ENCODE data around the gene FOXJ3.

Gene FOXJ3

GRCh38 chr1:42195841-42196240 lies 139.2 kb downstream of the FOXJ3 start:
- in situ Hi-C loops (cut with MboI; ENCODE audit: low sequenced_read_pairs), result no loop called here

- in situ Hi-C loops (cut with MboI; ENCODE audit: low sequenced_read_pairs), result no loop called here
Observed at GRCh38 chr1:42192106-42192505, 142.9 kb downstream of the FOXJ3 start.

GRCh38 chr1:42191319-42191718 lies 143.7 kb downstream of the FOXJ3 start:
- in situ Hi-C loops (cut with MboI; ENCODE audit: low sequenced_read_pairs), result no loop called here

- in situ Hi-C loops (cut with MboI; ENCODE audit: low sequenced_read_pairs), result no loop called here
Observed at GRCh38 chr1:42189931-42190853, 144.8 kb downstream of the FOXJ3 start.

GRCh38 chr1:42186152-42186551 lies 148.9 kb downstream of the FOXJ3 start:
- in situ Hi-C loops (cut with MboI; ENCODE audit: low sequenced_read_pairs), result no loop called here

GRCh38 chr1:42184616-42185015 lies 150.4 kb downstream of the FOXJ3 start:
- in situ Hi-C loops (cut with MboI; ENCODE audit: low sequenced_read_pairs), result no loop called here

GRCh38 chr1:42183957-42184268 lies 151.1 kb downstream of the FOXJ3 start:
- in situ Hi-C loops (cut with MboI; ENCODE audit: low sequenced_read_pairs), result no loop called here

- in situ Hi-C loops (cut with MboI; ENCODE audit: low sequenced_read_pairs), result no loop called here
Observed at GRCh38 chr1:42183210-42183956, 151.7 kb downstream of the FOXJ3 start.

GRCh38 chr1:42181687-42182086 lies 153.3 kb downstream of the FOXJ3 start:
- in situ Hi-C loops (cut with MboI; ENCODE audit: low sequenced_read_pairs), result no loop called here

GRCh38 chr1:42179900-42180329 lies 155.1 kb downstream of the FOXJ3 start:
- in situ Hi-C loops (cut with MboI; ENCODE audit: low sequenced_read_pairs), result no loop called here

GRCh38 chr1:42179275-42179674 lies 155.8 kb downstream of the FOXJ3 start:
- in situ Hi-C loops (cut with MboI; ENCODE audit: low sequenced_read_pairs), result no loop called here

- in situ Hi-C loops (cut with MboI; ENCODE audit: low sequenced_read_pairs), result no loop called here
Observed at GRCh38 chr1:42178249-42178648, 156.8 kb downstream of the FOXJ3 start.

GRCh38 chr1:42177541-42177981 lies 157.5 kb downstream of the FOXJ3 start:
- in situ Hi-C loops (cut with MboI; ENCODE audit: low sequenced_read_pairs), result no loop called here

GRCh38 chr1:42176902-42177519 lies 158.0 kb downstream of the FOXJ3 start:
- in situ Hi-C loops (cut with MboI; ENCODE audit: low sequenced_read_pairs), result no loop called here

GRCh38 chr1:42175314-42176054 lies 159.6 kb downstream of the FOXJ3 start:
- in situ Hi-C loops (cut with MboI; ENCODE audit: low sequenced_read_pairs), result no loop called here

GRCh38 chr1:42173961-42174735 lies 160.9 kb downstream of the FOXJ3 start:
- in situ Hi-C loops (cut with MboI; ENCODE audit: low sequenced_read_pairs), result no loop called here

- in situ Hi-C loops (cut with MboI; ENCODE audit: low sequenced_read_pairs), result no loop called here
Observed at GRCh38 chr1:42173155-42173933, 161.7 kb downstream of the FOXJ3 start.

- in situ Hi-C loops (cut with MboI; ENCODE audit: low sequenced_read_pairs), result no loop called here
Observed at GRCh38 chr1:42172381-42173133, 162.5 kb downstream of the FOXJ3 start.
